UCSD-AML1 (cell line): ENCODE results near the gene KCNQ1.

Experiments
- DNase-seq: peaks from one replicate; lab custom pipeline; 2025; ENCODE audit not compliant: unreplicated experiment; lab: John Stamatoyannopoulos, UW

KCNQ1 gene

GRCh38 chr11:2842876-2843275 is 398.1 kb downstream of the KCNQ1 start:
- DNase-seq, result no peak

- DNase-seq, result no peak
Measured at GRCh38 chr11:2843551-2843950, 398.7 kb downstream of the KCNQ1 start.

- no peak for DNase-seq
Measured at GRCh38 chr11:2844116-2844842, 399.5 kb downstream of the KCNQ1 start.

- no peak for DNase-seq
Measured at GRCh38 chr11:2844996-2845395, 400.2 kb downstream of the KCNQ1 start.

- no peak for DNase-seq
Measured at GRCh38 chr11:2846056-2846455, 401.2 kb downstream of the KCNQ1 start.

GRCh38 chr11:2846470-2846869 is 401.7 kb downstream of the KCNQ1 start:
- DNase-seq, result no peak

- DNase-seq, result no peak
Measured at GRCh38 chr11:2847561-2847960, 402.8 kb downstream of the KCNQ1 start.

- DNase-seq, result no peak
Measured at GRCh38 chr11:2848497-2848896, 403.7 kb downstream of the KCNQ1 start.

GRCh38 chr11:2849994-2850770 is 405.4 kb downstream of the KCNQ1 start:
- DNase-seq, result no peak

GRCh38 chr11:2853401-2853800 is 408.6 kb downstream of the KCNQ1 start:
- DNase-seq, result no peak

- DNase-seq, result no peak
Measured at GRCh38 chr11:2853997-2854560, 409.3 kb downstream of the KCNQ1 start.

GRCh38 chr11:2855162-2855561 is 410.4 kb downstream of the KCNQ1 start:
- no peak for DNase-seq

GRCh38 chr11:2857276-2857675 is 412.5 kb downstream of the KCNQ1 start:
- no peak for DNase-seq

- no peak for DNase-seq
Measured at GRCh38 chr11:2857918-2858317, 413.1 kb downstream of the KCNQ1 start.

- DNase-seq, result no peak
Measured at GRCh38 chr11:2858995-2859698, 414.3 kb downstream of the KCNQ1 start.

- DNase-seq, result no peak
Measured at GRCh38 chr11:2859699-2860037, 414.9 kb downstream of the KCNQ1 start.

- no peak for DNase-seq
Measured at GRCh38 chr11:2860636-2861035, 415.8 kb downstream of the KCNQ1 start.

GRCh38 chr11:2862395-2863275 is 417.8 kb downstream of the KCNQ1 start:
- DNase-seq, result no peak

GRCh38 chr11:2863276-2863618 is 418.4 kb downstream of the KCNQ1 start:
- DNase-seq, result no peak

- no peak for DNase-seq
Measured at GRCh38 chr11:2864901-2865300, 420.1 kb downstream of the KCNQ1 start.
